Inflammatory macrophage (primary cell): Measurements from ENCODE around the gene KISS1.
A peak's percentile ranks its signal among the peaks of the same experiment; 100 is the strongest.

Experiments
- DNase-seq, 2 donors: peaks; one replicate each; pipeline ENCODE4 v3.0.0-alpha.2; 2020 to 2022

The KISS1 gene

DNA sequence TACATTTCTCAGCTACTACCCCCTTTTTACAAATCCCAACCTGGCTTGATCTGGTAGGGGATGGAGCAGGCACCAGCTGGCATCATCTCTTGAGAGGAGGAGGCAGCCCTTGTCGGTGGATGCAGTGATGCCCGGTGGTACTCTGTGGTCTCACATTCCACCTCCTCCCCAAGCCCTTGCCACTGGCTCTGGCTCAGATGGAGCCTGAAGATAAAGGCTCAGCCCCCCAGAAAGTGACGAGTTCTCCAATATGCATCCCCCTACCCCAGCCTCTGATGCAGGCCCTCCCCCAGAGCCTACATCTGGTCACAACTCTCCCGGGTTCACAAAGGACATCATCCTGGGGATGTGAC, 21.3 kb upstream of the KISS1 start:
- DNase-seq: no peak

DNA sequence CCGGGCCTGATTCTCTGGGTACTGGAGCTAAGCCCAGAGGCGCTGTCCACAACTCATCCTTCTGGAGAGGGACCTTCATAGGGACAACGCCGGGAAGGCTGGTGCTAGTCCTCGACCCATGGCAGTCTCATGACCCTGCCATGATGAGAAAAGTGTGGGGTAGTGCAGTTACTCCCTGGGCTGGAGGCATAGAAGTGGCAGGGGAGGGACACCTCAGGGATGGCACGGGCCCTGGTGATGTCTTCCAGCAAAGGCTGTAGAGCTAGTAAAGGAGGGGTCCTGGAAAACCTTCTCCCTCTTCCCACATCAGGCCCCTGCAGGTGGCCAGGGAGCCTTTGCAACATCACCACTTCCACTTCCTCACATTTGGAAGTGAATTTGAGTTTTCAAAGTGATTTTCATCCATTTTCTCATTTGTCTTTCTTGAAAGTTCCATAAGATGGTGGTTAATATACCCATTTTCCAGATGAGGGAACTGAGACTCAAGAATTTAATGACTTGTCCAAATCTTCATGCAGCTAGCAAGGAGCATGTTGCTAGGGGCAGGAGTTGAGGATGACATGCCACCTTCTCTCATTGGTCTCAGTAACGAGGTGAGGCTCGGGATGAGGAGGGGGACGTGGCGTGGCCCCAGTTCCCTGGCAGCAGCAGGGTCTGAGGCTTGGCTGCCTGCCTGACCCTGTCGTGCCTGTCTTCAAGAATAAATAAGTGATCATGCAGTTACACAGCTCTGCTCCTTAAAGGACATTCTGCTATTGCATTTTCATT, 20.8 kb upstream of the KISS1 start:
- no peak for DNase-seq

DNA sequence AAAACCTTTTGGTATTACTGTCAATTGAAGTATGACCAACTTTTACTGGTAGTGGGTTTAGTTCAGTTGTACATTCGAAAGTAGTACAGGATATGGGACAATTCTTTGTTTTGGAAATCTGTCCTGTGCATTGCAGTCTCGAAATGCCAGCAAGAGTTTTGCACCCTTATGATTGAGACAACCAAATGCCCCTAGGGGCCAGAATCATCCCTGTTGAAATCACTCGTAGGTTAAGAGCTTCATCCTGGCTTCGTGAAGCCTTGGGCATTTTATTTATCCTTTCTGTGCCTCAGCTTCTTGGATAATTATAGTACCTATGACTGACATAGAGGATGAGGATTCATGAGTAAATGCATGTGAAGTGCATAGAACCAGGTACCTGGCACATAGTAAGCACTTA, 19.9 kb upstream of the KISS1 start:
- no peak for DNase-seq

DNA sequence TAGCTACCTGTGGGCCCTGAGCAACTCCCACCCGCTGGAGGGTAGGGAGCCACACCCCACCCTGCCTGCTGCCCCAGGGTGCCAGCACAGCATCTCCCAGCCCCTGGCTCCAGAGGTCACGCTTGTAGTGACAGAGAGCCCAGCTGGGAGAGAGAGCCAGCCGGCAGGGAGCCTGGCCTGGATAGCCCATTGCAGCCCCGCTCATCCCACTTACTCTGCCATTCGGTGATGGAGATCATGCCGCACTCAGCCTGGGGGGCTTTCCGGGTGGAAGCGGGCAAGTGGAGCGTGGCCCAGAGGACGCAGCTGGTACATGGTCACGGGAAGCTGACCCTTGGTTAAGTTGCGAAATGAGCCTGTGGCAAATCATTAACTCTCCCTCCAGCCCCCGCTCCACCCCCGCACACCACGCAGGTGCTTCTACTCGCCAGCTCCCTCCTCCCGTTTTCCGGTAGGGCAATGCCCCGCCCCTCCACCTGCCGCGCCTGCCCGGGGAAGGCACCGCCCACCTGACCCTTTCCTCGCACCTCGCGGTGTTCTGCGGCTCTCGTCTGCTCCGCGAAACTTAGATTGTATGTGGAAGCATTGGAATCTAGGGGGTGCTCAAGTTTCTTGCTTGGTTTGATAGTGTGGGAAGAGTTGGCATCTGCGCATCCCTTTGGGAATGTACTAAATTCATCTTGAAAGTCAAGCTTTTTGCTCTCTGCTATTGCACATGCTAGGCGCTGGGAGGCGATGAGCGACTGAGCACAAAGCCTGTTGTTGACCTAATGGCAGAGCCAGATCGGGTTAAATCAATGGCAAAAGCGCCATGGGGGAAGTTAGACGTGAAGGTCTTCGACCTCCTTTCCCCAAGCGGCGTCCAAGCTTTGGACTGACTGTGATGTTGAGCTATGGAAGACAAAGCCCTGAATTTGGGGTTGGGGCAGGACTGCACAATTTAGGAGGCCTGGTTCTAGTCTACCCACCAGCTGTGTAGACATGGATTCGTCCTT, 17.7 kb upstream of the KISS1 start, which contains the start of gene GOLT1A:
TSS of gene GOLT1A (minus strand) at position 321 of the 995 bp plus-strand sequence. CDS start at position 239, 82 bp downstream.
- DNase-seq: peak; percentile 54 to 76

DNA sequence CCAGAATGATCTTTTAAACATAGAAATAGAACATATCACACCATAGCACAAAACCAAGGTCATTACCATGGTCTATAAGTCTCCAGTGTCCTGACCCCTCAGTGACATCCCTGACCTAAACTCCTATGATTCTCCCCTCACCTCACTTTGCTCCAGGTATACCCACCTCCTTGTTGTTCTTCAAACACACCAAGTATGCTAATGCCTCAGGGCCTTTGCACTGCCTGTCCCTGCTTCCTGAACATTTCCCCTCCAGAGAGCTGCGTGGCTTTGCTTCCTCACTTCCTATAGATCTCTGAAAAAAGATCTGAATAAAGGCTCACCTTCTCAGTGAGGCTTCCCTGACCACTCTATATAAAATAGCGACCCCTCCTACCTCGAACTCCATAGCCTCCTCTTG, 16.4 kb upstream of the KISS1 start:
- DNase-seq: no peak

DNA sequence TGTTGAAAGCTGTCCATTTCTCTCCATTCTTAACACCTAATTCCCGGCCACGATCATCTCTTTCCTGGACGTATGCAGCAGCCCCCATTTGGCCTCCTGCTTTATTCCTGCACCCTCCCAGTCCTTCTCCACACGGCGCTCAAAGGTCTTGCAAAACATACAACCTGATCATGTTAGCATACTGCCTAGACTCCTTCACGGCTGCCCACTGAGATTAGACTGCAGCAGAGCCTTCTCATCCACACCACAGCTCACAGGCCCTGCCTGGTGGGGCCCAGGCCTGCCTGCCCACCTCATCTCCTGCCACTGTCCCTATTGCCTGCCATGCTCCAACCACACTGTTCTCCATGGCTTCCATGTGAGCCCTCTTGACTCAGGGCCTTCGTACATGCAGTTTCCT, 14.8 kb upstream of the KISS1 start:
- no peak for DNase-seq

DNA sequence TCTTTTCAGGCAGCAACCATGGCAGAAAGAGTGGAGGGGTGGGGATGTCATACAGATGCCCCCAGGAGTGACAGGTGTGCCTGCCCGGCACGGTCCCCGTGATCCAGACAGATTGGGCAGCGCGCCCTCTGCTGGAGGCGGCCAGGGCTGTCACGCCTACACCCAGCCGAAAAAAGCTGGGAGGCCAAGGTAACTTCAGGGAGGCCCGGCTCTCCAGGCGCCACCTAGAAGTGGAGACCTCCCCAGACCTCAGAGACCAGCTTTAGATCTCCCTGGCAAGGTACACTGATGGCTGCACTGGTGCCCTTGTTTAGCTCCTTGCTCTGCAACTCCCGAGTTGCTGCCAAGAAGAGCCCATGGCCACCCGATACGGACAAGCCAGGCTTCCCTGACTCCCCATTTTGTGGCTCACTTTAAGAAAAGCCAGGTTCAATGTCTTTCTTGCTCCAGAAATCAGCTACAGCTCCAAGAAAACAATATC, 10.9 kb upstream of the KISS1 start:
- peak; percentile 23 to 52 for DNase-seq

DNA sequence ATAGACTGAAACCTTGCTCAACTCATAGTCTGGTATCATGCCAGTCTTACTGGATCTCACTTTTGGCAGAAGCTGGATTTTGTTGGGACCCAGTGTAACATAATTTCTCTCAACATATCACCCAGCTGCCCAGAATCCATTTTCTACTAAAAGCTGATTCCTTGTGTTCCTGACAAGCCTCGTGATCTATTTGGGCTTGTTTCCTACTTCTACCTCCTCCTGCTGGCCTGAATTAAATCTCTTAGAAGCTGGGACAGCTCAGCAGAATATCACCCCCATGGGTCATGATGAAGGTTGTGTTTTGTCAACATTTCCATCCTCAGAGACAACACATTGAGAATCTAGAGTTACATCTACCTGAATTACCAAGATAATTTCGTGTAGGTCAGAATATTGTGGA, 9.8 kb upstream of the KISS1 start:
- peak in 1 of 2 donors; percentile 13 for DNase-seq

DNA sequence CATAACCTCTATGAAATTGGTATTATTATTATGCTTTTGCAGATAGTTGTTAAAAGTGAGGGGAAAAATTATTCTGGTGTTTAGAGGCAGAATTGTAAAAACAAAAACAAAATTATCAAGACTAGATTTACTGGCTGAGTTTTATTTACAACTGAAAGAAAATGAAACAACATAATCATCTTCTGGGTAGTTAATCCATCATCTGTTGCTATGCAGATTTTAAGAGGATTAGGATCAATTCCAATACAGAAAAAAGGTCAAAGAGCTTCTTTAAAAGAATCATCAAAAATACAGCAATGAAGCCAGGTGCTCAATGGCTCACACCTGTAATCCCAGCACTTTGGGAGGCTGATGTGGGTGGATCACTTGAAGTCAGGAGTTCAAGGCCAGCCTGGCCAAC, 9.2 kb upstream of the KISS1 start:
- no peak for DNase-seq

DNA sequence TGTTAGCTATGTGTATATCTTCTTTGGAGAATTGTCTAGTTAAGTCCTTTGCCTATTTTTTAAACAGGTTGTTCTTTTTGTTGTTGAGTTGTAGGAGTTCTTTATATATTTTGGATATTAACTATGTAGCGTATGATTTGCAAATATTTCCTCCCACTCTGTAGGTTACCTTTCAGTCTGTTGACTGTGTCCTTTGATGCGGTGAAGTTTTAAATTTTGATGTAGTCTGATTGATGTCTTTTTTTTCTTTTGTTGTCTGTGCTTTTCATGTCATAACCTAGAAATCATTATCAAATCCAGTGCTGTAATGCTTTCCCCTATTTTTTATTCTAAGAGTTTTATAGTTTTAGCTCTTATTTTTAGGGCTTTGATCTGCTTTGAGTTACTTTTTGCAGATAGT, 8.7 kb upstream of the KISS1 start:
- DNase-seq: no peak

DNA sequence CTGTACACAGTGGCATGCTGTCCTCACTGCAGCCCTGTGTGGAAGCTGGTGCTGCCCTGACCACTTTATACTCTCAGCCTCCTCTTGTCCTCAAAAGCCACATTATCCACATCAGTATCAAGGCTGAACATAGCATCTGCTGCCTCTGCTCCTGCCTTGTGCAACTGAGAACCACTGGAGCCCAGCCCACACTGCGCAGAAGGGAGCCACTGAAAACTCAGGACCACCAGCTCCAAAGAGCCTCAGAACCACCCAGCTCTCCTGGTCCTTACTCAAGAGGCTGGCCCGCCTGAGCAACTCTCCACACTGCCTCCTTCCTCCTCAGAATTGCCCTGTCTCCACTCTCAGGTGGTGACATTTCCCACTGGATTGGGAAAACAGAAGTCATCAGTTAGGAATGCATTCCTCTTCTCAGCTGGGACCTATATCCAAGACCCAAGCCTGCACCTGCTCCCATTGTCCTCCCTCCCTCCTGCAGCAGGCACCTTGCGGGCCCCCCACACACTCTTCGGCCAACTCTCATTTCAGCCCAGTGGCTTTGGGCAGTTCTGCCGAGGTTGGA, 7.0 kb upstream of the KISS1 start:
- no peak for DNase-seq

DNA sequence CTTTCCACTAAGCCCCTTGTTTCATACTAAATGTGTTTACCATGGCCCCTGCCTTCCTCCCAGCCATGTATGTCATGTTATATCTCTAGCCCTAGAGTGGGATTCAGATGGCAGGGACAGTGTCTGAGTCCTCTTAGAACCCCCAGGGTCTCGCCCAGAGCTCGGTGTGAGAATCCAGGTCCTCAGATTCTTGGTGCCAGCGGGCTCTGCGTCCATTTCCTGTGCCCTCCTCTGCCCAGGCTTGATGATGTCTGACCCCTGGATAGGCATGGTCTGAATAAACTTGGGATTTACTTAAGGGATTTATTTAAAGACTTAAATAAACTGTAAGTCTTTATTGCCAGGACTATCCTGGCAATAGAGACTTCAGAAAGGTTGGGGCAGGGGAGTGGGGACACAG, 6.2 kb upstream of the KISS1 start:
- no peak for DNase-seq

DNA sequence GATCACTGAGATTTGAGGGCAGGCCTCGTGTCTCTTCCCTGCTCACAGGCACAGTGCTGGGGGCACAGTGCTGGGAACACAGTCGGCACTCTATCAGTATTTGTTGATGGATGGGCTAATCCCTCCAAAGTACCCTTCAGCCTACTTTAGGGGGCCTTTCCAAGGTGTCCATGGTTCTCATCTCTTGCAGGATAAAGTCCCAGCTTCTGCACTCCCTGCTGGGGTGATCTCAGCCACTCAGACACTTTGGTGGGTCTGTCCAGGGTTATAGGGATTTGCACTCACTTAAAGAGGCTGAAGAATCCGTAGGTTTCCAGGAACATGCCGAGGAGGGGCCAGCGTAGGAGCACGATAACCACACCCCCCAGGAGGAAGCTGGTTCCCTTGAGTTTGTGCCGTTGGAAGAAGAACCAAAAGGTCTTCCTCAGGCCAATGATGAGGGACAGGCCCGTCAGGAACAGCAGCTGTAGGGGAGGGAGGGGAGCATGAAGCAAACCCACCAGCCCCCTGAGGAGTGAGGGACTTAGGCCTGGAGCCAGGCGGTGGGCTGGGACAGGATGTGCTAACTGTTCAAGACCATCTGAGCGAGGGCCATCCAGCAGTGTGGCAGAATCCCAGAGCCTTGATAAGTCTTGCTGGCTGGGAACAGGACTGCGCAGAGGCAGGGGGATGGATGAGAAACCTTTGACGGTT, 5.2 kb upstream of the KISS1 start:
- no peak for DNase-seq

DNA sequence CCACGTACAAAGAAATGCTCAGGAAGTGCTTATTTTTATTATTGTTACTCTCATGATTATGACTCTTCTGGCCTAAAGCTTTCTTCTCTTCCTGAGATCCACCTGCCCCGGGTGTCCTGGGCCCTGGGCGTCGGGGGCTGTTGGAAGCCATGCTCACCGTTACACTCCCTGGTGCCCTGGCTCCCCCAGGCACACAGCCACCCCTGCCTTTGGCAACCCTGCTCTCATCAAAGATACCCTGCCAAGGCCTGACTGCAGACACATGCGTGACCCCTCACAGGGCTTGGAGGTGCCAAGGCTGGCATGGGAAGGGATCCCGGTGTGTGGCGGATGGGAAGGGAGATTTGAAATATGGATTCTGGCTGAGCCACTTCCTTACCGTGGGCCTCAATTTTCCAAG, 3.3 kb upstream of the KISS1 start:
- DNase-seq: no peak

DNA sequence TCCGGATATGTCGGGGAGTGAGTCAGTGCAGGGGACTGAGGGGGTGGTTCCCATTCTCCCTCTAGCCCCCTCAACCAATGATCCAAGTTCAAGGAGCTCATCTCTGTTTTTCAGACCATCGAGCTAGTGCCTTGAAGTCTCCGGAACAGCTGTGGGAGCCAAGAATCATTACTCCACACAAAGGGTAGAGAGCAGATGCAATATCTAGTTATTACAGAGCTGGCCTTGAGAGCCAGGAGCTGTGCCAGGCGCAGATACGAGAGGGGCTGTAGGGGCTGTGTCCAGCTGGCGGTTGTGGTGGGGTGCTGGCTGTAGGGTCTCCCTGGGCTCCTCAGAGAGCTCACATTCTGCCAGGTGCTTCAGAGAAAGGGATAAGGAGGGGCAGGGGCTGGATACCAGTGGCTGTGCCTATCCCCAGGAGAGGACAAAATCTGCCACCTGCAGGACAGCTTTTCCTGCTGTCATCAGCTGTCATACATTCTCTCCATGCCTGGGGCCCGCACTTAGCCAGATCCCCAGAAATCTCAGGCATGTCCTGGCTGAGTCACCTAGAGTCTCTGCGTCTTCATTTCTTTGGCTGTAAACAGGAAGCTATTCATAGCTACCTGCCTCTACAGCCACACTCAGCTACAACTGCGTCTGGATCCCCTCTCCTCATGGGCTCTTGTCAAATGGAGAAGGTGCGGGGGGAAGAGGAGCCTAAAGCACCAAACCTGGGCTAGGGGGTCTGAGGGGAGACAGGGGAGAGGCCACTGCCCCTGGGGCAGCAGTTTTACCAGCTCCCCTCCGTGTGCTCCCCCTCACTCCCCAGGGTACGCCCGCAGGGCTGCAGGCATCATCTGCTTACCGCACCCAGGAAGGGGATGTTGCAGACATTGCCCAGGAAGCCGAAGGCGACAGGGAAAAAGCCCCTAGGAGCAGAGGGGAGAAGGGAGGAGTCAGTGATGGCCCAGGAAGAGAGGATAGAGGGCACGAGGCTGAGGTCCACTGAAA, 2.4 kb upstream of the KISS1 start:
- DNase-seq: no peak

DNA sequence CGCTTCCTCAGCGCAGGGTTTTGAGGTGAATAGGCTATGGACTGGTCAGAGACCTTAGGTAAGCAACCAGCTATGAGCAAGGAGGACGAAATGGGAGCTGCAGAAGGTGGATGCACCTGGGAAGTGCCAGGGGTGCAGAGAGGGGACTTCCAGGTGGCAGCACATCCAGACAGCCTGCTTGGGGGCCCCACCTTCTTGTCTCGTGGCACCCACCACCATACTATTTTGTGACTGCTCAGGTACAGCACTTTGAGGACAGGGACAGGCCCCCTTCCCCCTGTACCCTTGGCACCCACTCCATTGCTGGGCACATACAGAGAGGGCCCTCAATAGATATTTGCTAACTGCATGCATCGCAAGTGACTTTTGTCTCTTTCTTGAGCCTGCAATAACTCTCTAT, 777 bp upstream of the KISS1 start:
- no peak for DNase-seq

DNA sequence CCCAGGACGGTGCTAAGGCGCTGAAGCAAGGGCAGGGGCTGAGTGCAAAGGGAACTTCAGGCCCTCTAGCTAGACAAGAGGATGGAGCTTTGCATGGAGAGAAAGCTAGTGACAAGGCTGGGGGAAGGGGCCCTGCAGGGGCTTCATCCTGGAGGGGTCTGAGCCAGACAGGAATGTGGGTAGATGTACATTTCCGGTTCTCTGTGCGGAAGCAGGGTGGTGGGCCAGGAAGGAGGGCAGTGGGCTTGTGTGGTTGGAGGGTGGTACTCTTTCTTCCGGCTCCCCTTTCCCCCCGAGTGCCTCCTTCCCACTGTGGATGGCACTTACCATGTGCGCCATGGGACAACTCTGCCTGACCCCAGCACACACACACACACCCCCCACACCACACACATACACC, 1.5 kb downstream of the KISS1 start:
- DNase-seq: no peak

DNA sequence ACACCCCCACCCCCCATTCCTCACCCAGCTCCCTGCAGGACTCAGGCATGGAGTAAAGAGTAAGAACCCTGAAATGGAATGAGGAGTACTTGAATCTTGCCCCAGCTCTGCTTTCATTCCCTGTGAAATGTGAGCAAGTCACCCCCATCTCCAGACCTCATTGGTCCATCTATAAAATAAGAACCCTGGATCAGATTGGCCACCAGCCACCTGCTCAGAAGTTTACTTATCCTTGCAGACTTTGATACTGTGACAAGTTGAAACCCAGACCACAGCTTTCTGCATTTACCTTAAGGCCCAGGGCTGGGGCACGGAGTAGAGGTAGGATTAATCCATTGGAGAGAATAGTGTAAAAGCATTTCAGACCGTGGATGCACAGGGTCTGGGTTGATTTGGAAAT, 2.2 kb downstream of the KISS1 start:
- no peak for DNase-seq

DNA sequence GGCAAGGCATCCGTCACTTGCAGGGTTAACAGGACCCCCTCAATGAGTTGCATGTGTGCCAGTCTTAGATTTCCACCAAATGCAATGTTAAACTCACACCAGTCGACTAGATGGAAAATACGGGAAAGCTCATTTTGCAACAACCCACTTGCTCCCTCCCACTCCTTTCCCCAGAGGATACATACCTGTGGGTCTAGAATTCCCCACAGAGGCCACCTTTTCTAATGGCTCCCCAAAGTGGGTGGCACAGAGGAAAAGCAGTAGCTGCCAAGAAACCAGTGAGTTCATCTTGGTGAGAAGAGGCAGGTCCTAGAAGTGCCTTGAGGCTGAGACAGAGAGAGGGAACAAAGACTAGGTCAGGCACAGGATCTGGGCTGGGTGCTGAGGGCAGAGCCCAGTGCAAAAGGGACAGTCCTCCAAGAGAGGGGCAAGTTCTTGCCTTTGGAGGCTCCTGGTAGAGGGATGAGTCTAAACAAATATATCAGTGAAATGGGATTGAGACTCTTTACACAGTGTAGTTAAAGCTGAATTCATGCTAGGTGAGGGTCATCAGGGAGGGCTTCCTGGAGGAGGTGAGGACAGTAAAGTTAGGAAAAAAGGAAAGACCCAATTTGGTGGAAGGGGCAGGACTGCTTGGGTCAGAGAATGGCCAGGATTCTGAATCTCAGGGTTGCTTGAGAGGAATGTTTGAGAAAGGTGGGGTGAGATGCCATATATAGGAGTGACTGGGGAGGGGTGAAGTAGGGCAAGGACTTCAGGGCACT, 3.5 kb downstream of the KISS1 start:
- no peak for DNase-seq

DNA sequence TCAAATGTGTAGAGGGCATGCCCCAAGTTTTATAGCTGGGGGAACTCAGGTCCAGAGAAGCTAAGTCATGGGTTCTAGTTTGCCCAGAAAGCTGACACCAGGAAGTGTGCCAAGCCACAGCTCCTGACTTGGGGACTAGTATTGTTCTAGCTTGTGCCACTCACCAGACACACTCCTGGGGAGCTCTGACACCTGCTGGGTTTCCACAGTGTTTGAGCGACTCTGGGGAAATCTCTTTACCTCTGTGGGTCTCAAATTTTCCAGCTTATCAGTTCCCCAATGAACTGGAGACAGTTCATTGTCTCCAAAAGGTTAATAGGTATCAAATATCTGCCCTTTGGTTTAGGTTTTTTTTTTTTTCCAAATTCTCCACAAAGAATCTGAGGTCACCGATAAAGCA, 4.2 kb downstream of the KISS1 start:
- no peak for DNase-seq

DNA sequence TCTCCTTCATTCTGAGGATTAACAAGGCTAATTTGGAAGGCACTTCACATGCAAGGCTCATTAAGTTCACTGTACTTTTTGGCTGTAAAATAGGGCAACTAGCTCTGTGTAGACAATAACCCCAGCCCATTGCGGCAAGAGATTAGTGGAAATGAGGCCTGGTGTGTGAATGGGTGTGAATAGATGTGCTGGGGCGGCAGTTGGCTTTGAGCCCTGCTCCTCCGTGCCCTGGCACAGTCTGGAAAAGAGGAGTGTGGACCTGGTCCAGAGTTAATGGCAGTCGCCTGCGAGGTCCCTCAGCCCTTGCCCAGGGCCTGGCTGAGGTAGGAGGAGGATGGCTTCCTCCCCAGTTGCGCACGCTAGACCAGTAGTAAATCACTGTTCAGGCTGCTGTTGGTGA, 4.8 kb downstream of the KISS1 start:
- DNase-seq: no peak
